ENCODE measurements around the gene SMAP1. TPM values are rescaled to one million over a fixed set of nuclear protein-coding genes. Genes with fewer than 3 reads are reported as not detected.

Gene SMAP1
- total RNA-seq = 15.3 and 20.7 TPM in 2 replicates

DNA sequence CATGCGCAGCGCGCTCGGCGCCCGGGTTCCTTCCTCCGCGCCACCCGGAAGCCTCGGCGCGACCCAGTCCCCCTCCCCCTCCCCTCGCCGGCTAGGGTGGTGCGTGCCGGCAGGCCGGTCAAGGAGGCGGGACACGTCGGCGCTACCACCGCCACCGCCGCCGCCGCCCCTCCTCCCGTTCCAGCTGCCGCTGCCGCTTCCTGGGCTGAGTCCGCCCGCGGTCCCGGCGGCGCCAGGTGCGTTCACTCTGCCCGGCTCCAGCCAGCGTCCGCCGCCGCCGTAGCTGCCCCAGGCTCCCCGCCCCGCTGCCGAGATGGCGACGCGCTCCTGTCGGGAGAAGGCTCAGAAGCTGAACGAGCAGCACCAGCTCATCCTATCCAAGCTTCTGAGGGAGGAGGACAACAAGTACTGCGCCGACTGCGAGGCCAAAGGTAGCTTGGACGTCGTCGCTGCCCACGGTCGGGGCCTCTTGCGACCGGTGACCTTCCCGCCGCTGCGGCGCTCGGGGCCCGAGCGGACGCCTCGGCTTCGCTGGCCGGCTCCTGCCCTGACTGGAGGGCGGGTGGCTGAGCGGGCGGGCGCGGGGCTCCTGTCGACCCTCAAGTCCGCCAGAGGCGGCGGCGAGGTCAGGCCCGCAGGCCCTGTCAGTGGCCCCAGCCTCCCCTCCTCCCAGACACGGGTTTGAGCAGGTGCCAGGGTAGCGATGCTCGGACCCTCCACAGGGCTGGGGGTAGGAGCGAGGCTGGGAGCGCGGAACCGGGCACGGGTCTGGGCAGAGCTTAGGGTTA is at the start of gene SMAP1:
TSS of gene SMAP1 (plus strand) at position 173 of the 788 bp plus-strand sequence. CDS start at position 314, 141 bp downstream.

Other genes starting within 250 kb of the SMAP1 start
- gene SDHAF4, start 101.0 kb upstream of the SMAP1 start, total RNA-seq = 2.9 and 10.2 TPM in 2 replicates

Data from placental epithelial cell (primary cell).